Astrocyte (in vitro differentiated cells and primary cell): ENCODE results near the gene ARHGEF10L. TPM values are rescaled to one million over a fixed set of nuclear protein-coding genes. Genes with fewer than 3 reads are reported as not detected.

ENCODE experiments used
- DNase-seq: peaks from one replicate; pipeline ENCODE4 v3.0.0-alpha.2; 2010; ENCODE audit warnings: low read depth
- FAIRE-seq: peaks from 2 replicates; lab custom pipeline; 2011; peaks lifted over from hg19 to GRCh38; lab: Jason Lieb, UNC
- H2AFZ ChIP-seq: 2 replicates; pipeline ENCODE4 v1.6.0; 2012; ENCODE audit warnings: low read depth, low read length, inconsistent platforms
- H3K27ac ChIP-seq: 2 replicates; pipeline ENCODE4 v1.5.1; 2011; ENCODE audit warnings: low read depth, low read length, inconsistent platforms
- H3K27me3 ChIP-seq: 2 replicates; pipeline ENCODE4 v1.6.0; 2011; ENCODE audit warnings: low read length, inconsistent platforms; ENCODE audit not compliant: insufficient read depth
- H3K36me3 ChIP-seq: 2 replicates; pipeline ENCODE4 v1.5.1; 2011; ENCODE audit warnings: low read length, inconsistent platforms; ENCODE audit not compliant: insufficient read depth
- H3K4me1 ChIP-seq: 2 replicates; pipeline ENCODE4 v1.5.1; 2011; ENCODE audit warnings: low read length, inconsistent platforms; ENCODE audit not compliant: insufficient read depth
- H3K4me2 ChIP-seq: 2 replicates; pipeline ENCODE4 v1.6.0; 2012; ENCODE audit warnings: low read length, inconsistent platforms
- H3K4me3 ChIP-seq: 2 replicates; pipeline ENCODE4 v1.5.1; 2011; ENCODE audit warnings: low read depth, mild to moderate bottlenecking, low read length, inconsistent platforms; ENCODE audit not compliant: insufficient read depth
- H3K79me2 ChIP-seq: 2 replicates; pipeline ENCODE4 v1.6.0; 2012; ENCODE audit warnings: mild to moderate bottlenecking, low read length, inconsistent platforms; ENCODE audit not compliant: insufficient read depth
- H3K9ac ChIP-seq: 2 replicates; pipeline ENCODE4 v1.6.0; 2012; ENCODE audit warnings: mild to moderate bottlenecking, low read length, inconsistent platforms
- H3K9me3 ChIP-seq: 2 replicates; pipeline ENCODE4 v1.5.1; 2012; ENCODE audit warnings: low read depth, mild to moderate bottlenecking, low read length, inconsistent platforms; ENCODE audit not compliant: insufficient read depth
- H4K20me1 ChIP-seq: 2 replicates; pipeline ENCODE4 v1.6.0; 2012; ENCODE audit warnings: low read length, inconsistent platforms; ENCODE audit not compliant: insufficient read depth
- H3K27ac Mint-ChIP-seq: one replicate; pipeline ENCODE4 v1.8.0; 2021; ENCODE audit warnings: mild to moderate bottlenecking, mixed read lengths; ENCODE audit not compliant: unreplicated experiment
- H3K27me3 Mint-ChIP-seq: one replicate; pipeline ENCODE4 v1.8.0; 2021; ENCODE audit warnings: low read depth, mixed read lengths; ENCODE audit not compliant: unreplicated experiment
- H3K36me3 Mint-ChIP-seq: one replicate; pipeline ENCODE4 v1.8.0; 2021; ENCODE audit warnings: low read depth, mixed read lengths; ENCODE audit not compliant: unreplicated experiment
- H3K4me1 Mint-ChIP-seq: one replicate; pipeline ENCODE4 v1.8.0; 2021; ENCODE audit warnings: low read depth, mixed read lengths; ENCODE audit not compliant: unreplicated experiment
- H3K4me3 Mint-ChIP-seq: one replicate; pipeline ENCODE4 v1.8.0; 2021; ENCODE audit warnings: mild to moderate bottlenecking, moderate library complexity, mixed read lengths; ENCODE audit not compliant: unreplicated experiment
- H3K9me3 Mint-ChIP-seq: one replicate; pipeline ENCODE4 v1.8.0; 2021; ENCODE audit warnings: mild to moderate bottlenecking, mixed read lengths; ENCODE audit not compliant: unreplicated experiment
- EZH2 ChIP-seq: IDR thresholded peaks from 2 replicates; pipeline ENCODE4 v1.6.1; 2012; ENCODE audit warnings: mild to moderate bottlenecking, low read length, inconsistent platforms; ENCODE audit not compliant: insufficient read depth
- total RNA-seq: library from RNA; stranded (reverse); gene quantifications from 2 replicates; pipeline ENCODE4 v1.2.1, GENCODE V29; 2021
- TF ChIP-seq, protein P1 (sequence below): IDR thresholded peaks from 2 replicates; pipeline ENCODE4 v1.5.1; 2011; ENCODE audit warnings: low read depth, mild to moderate bottlenecking, inconsistent platforms, low read length, moderate library complexity; ENCODE audit not compliant: insufficient read depth

ARHGEF10L gene
- total RNA-seq, 1 donor from 2014 or later, result 14.2 TPM

DNA sequence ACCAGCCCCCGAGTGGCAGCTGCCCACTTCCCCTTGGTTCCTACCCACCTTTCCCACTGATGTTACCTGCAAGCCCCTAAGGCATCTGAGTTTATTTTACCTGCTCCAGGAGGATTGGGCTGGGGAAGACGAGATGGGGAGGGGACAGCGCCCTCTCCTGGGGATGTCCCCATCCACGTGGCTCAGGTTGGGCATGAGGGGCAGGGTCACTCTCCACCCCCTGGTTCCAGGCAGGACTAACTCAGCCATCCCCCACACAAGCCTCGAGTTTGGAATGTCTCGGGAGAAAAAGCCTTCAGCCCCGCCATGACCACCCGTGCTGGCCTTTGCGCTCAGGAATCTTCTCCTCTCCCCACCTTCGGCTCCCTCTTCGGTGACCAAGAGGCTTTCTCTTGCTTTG, 90.0 kb downstream of the ARHGEF10L start:
- H3K4me1 Mint-ChIP-seq, result peaks cover 5% of the 10 kb centered on the region
- no peak for FAIRE-seq

DNA sequence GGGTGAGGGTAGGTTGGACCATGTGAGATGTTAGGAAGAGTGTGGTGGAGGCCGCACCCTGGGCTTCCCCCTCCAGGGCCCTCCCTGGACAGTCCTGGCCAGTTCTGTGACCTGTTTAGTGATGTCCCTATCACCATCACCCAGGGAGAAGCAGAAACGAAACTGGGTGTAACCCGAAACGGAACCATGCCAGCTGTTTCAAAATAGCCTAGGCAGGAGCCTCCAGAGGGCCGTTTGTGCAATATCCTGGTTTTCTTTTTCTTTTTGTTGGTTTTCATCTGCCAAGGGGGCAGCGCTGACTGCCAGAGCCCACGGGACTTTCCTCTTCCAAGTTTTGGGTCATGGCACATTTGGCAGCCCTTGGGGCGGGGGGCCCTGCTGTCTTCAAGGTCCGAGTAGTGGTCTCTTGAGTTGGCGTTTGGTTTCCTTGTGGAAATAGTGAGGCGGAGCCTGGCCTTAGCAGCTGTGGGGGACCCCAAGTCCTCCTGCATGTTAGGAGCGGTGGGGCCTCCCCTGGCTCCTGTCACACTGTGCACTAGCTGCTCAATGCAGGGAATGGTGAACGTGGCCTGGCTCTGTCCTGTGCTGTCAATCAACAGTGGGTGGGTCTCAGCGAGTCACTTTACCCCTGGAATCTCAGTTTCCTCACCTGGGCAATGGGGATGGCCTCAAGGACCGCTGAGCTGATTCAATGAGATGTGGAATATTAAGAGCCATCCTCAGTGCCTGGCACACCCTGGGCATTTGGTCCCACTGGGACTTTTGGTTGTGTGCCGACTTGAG, 90.7 kb downstream of the ARHGEF10L start:
- Mint-ChIP-seq H3K4me1 (peaks cover 5% of the 10 kb centered on the region), H3K9me3 (peaks cover under 1% of the 10 kb centered on the region), H3K4me3 (no peak overlapping the region), H3K27ac (no peak overlapping the region), H3K36me3 (peaks cover 19% of the 10 kb centered on the region), H3K27me3 (no peaks in the 10 kb centered on the region)
- H3K36me3 ChIP-seq, result peaks cover 2% of the 10 kb centered on the region
- no peak overlapping the region for H3K27ac ChIP-seq
- peaks cover 15% of the 10 kb centered on the region for H3K4me1 ChIP-seq
- TF ChIP-seq EZH2, result no peak
- no peak for DNase-seq
- H3K4me3 ChIP-seq, result no peak overlapping the region
- no peaks in the 10 kb centered on the region for H3K9me3 ChIP-seq
- no peaks in the 10 kb centered on the region for H3K27me3 ChIP-seq
- H3K4me2 ChIP-seq, result no peak overlapping the region
- FAIRE-seq, result no peak
- H4K20me1 ChIP-seq, result peaks cover 6% of the 10 kb centered on the region
- no peak overlapping the region for H2AFZ ChIP-seq
- no peaks in the 10 kb centered on the region for H3K79me2 ChIP-seq
- no peak overlapping the region for H3K9ac ChIP-seq

More for the DNA sequence above, 90.0 kb downstream of the ARHGEF10L start:
- Histone ChIP-seq H3K4me2 (no peak overlapping the region), H3K27ac (no peak overlapping the region), H3K27me3 (no peaks in the 10 kb centered on the region), H3K9ac (no peak overlapping the region), H3K4me1 (peaks cover 21% of the 10 kb centered on the region), H3K4me3 (no peak overlapping the region), H3K79me2 (no peaks in the 10 kb centered on the region), H2AFZ (no peak overlapping the region), H4K20me1 (peaks cover 13% of the 10 kb centered on the region), H3K9me3 (no peaks in the 10 kb centered on the region), H3K36me3 (no peaks in the 10 kb centered on the region)
- Mint-ChIP-seq H3K4me3 (no peak overlapping the region), H3K27me3 (no peaks in the 10 kb centered on the region), H3K9me3 (peaks cover 2% of the 10 kb centered on the region), H3K27ac (no peak overlapping the region), H3K36me3 (peaks cover 21% of the 10 kb centered on the region)
- TF ChIP-seq EZH2, result no peak
- TF ChIP-seq, protein P1, sequence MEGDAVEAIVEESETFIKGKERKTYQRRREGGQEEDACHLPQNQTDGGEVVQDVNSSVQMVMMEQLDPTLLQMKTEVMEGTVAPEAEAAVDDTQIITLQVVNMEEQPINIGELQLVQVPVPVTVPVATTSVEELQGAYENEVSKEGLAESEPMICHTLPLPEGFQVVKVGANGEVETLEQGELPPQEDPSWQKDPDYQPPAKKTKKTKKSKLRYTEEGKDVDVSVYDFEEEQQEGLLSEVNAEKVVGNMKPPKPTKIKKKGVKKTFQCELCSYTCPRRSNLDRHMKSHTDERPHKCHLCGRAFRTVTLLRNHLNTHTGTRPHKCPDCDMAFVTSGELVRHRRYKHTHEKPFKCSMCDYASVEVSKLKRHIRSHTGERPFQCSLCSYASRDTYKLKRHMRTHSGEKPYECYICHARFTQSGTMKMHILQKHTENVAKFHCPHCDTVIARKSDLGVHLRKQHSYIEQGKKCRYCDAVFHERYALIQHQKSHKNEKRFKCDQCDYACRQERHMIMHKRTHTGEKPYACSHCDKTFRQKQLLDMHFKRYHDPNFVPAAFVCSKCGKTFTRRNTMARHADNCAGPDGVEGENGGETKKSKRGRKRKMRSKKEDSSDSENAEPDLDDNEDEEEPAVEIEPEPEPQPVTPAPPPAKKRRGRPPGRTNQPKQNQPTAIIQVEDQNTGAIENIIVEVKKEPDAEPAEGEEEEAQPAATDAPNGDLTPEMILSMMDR, result no peak
- no peak for DNase-seq

DNA sequence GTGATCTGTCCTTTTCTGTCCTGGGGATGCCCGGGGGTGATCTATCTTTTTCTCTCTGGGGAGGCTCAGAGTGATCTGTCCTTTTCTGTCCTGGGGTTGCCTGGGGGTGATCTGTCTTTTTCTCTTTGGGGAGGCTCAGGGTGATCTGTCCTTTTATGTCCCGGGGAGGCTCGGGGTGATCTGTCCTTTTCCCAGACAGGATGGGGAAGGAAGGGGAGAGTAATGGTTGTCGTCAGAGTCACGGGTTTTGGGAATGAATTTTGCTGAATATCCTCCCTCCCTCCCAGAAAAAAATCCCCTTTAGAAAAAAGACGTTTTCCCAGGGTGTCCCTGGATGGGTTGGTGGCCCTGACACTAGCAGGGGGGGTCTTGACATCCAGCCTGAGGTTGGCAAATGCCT, 91.5 kb downstream of the ARHGEF10L start:
- Mint-ChIP-seq H3K27ac (no peak overlapping the region), H3K36me3 (peaks cover 23% of the 10 kb centered on the region), H3K27me3 (no peaks in the 10 kb centered on the region), H3K4me1 (peaks cover 7% of the 10 kb centered on the region), H3K9me3 (no peaks in the 10 kb centered on the region), H3K4me3 (no peak overlapping the region)
- Histone ChIP-seq H3K36me3 (peaks cover 2% of the 10 kb centered on the region), H3K4me3 (no peak overlapping the region), H3K4me2 (no peak overlapping the region), H3K79me2 (no peaks in the 10 kb centered on the region), H3K4me1 (peaks cover 15% of the 10 kb centered on the region), H3K27me3 (no peaks in the 10 kb centered on the region), H3K9ac (no peak overlapping the region), H2AFZ (no peak overlapping the region), H3K27ac (no peak overlapping the region), H3K9me3 (no peaks in the 10 kb centered on the region), H4K20me1 (peaks cover 3% of the 10 kb centered on the region)
- DNase-seq (no peak), FAIRE-seq (no peak)
- TF ChIP-seq EZH2, result no peak
- TF ChIP-seq, protein P1, result no peak
